Measurements from ENCODE around the gene COMTD1.

GRCh38 chr10:75253281-75254220 is 17.8 kb upstream of the COMTD1 start:
- no peak for TF ChIP-seq CTCF (IDR thresholded peaks at IDR 0.05; ENCODE audit: extremely low read depth in 1 of 2, insufficient read depth in 1 of 2, low read depth in 1 of 2, low read length in 2 of 2)
- TF ChIP-seq MYC (IDR thresholded peaks at IDR 0.05; ENCODE audit: low read depth, low read length): no peak
